NCI-H1417 (cell line): ENCODE measurements around the gene SHISAL1.
"Not testable (repeated sequence)": the region's sequence is repeated elsewhere in the genome, so short reads cannot be mapped to it uniquely, and the experiment has no call there.

Experiments
- DNase-seq, 3 experiments: peaks; one replicate each; lab custom pipeline; 2025; lab: John Stamatoyannopoulos, UW

SHISAL1 gene

GRCh38 chr22:44261164-44261860 is 51.4 kb downstream of the SHISAL1 start:
- DNase-seq: no peak

DNA sequence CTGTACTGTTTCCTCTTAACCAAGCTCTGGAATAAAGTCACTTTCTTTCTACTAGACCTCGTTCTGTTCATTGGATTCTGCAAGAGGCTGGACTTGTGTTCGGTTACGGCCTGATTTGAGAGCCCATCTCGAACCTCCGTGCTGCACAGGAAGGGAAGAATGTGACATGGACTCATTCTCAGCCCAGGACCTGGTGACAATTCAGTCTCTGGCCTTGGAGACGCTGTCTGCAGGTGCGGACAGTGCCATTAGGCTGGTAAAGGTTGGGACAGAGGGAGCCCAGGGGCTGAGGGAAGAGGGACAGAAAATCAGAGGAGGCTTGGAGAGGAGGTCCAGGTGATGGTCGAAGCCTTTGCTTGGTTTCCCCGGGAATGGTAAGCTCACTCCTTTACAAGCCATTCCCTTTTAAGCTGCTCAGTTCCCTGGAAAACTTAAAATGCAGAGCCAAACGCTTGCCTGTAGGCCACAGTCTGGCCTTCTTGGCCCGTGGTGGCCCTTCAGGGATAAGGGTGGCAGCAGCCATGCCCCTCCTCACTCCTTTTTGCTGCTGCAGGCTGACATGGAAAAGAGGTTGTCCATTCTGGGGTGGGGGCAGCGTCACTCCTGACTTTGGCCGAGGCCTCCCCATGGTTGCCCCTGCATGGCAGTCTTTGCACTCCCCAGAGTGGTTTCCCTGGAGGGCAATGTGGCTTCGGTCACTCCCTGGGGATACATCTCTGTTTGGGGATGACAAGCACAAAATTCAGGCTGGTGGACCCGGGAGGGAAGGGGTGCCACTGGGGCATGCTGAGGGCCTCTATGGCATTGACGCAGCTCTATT is 52.3 kb downstream of the SHISAL1 start:
- no peak for DNase-seq

DNA sequence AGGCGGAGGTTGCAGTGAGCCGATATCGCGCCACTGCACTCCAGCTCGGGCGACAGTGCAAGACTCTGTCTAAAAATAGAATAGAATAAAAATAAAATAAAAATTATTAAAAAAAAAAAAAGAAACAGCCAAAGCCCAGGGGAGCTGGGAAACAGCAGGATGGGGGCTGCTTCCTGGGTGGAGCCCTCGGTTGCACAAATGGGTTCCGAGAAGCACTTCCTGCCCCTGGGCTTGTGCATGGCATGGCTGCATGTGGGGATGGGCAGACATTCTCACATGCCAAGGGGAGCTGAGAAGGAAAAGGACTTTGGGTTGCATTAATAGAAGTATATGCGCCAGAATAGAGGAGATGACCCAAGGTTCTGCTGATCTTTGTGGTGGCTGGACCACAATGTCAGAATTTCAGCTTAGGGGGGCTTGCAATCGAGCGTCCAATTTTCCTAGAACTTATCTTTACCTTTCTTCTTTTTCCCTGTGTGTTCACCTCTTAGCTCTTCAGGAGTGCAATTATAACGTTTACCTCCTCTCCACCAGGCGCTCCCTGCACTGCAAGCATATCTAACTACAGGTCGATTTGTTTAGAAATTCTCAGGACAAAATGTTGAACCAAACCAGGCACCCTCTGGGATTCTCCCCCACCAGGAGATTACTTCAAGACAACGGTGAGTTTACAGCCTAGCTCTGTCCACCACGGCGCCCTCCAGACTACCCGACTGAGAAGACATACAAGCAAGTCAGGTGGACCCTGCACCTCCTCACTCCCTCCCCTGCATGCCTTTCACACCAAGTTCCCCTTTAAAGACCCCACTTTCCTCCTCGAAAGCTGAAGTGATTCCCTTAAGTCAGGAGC is 53.2 kb downstream of the SHISAL1 start:
- no peak for DNase-seq

GRCh38 chr22:44256556-44257485 is 55.9 kb downstream of the SHISAL1 start:
- DNase-seq: peak in 1 of 3 experiments; percentile 8

DNA sequence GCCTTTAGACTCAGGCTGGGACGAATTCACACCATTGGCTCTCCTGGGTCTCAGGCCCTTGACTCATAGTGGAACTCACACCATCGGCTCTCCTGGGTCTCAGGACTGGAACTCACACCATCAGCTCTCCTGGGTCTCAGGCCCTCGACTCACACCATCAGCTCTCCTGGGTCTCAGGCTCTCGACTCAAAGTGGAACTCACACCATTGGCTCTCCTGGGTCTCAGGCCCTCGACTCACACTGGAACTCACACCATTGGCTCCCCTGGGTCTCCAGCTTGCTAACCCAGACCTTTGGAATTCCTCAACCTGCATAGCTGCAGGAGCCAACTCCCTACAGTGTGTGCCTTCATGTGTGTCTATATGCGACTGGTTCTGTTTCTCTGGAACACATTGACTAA is 56.7 kb downstream of the SHISAL1 start:
- DNase-seq: no peak

DNA sequence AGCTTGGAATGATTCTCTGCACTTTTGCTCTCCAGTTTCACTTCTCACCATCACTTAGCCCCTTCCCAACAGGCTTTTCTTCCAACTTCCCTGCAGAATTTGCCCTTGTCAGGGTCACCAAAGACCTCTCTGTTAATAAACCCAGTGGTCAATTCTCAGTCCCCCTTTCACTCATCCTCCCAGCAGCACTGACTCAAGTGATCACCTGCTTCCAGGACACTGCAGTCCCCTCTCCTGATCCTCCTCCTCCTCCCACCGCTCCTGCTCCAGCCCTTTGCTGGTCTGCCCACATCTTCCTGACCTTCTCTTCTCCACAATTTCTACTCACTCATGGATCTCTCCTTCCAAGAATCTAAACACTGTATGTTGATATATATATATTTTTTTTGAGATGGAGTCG is 57.9 kb downstream of the SHISAL1 start:
- DNase-seq: no peak

DNA sequence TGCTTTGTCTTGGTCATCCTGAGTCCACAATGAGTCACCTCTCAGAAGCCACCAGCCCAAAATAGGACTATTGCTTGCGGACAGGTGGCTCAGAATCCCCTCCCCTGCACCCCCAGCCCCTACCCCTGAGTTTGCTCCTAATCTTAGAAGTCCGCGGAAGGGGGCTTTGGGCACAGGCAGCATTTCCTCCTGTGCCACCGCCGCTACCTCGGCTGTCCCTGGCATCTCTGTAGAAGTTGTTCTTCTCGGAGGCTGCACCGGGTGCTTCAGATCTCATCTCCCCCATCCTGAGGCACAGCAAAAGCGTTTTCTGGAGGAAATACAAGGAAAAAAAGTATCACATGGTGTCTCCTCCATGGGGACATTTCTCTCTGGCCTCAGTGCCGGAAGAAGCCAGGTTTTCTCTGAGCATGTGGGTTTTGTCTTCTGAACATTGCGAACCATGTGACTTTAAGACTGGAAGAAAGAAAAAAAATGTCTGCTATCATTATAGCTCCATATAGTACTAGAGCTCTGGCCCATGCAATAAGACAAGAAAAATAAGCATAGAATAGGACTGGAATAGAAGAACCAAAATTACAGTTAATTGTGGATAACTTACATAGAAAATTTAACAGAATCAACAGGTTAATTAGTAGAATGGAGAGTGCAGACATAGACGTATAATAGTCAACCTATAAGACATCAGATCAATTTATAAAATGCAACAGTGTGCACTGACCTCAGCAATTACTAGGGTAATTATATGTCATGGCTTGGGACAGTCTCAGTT is 63.2 kb downstream of the SHISAL1 start:
- DNase-seq: no peak

DNA sequence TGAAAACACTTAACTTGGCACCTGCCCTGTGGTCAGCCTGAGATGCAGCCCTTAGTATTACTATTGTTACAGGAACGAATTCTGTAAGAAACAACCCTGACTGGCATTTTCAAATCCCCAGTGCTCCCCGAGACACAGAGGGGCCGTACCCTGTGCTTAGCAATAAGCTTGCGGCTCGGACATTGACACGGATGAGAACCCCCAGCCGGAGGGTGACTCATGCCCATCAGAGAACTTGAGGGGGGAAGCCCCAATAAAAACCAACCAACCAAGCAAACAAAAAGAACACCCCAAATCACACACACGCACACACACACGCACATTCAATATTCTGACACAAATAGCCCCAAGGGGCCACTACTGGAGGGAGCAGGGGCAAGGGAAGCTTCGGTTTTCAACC is 63.8 kb downstream of the SHISAL1 start:
- no peak for DNase-seq

DNA sequence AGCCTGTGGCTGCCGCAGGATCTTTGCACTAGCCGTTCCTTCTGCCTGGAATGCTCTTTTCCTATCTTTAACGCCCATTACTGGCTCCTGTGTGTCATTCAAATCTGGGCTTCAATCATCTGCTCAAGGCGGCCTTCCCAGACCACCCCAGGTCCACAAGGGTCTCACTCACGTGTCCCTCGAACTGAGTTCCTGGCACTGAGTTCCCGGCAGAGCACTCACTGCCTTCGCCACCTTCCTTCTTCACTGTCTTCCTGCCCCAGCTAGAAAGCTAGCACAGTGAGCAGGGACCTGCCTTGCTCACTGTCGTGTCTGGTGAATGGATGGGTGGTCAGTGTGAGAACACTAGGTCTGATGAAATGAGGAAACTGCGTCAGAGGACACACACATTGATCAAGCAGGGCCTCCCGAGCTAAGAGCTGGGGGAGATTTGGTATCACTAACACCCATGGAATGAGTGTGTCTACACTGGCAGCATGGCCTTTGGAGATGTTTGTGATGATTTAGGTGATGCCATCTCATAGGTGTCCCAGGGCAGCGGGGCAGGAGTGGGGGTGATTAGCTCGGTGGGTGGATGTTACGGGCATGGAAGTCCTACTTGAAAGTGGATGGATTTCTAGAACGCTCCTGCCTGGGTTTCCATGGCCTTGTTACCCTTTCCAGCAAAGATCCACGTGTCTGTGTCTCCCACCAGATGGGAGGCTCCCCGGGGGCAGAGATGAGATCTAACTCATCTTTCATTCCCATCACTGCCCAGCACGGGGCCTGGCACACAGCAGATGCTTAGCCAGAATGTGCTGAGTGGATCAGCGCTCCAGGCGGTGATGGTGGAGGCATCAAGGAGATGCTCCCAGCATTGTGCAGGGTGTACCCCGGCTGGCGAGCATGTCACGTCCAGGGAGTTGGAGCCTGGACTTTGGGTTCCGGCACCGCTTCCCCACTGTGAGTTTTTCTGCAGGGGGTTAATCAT is 64.5 kb downstream of the SHISAL1 start:
- DNase-seq: no peak

- no peak for DNase-seq
Measured at GRCh38 chr22:44247346-44247745, 65.4 kb downstream of the SHISAL1 start.

GRCh38 chr22:44246615-44247326 is 66.0 kb downstream of the SHISAL1 start:
- DNase-seq: peak in 2 of 3 experiments; percentile 2 to 42

DNA sequence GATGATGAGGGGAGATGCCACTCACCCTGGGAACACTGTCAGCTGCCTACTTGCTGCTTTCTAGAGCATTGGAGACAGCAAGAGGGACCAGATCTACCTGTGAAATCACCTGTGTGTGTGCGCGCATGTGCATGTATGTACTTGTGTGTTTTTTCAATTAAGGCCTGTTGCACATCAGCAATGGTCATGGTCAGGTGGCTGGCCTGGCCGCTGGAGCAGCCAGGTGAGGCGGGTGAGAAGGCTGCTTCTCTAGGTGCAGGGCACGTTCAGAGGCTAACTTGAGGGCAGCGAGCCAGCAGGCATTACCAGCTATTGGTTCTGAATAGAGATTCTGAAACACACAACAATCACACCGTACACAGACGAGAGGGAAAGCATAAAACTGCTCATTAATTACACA is 66.9 kb downstream of the SHISAL1 start:
- no peak for DNase-seq

DNA sequence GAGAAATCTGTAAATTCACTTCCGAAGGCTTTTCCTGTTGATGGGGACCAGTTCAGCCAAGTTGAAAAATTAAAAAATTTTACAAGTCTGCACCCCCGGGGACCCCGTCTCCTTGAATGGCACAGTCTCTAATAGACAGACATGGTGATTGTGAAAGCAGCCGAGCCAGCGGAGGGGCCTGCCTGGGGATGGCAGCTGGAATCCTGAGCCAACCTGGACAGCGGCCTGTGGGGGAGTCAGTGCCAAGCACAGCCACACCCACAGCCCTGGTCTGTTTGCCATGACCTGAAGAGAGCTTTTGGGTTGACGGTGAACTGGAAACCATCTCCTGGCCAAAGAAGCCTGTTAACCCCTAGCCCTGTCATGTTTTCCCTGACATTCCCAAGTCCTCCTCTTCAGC is 67.3 kb downstream of the SHISAL1 start:
- DNase-seq: no peak

DNA sequence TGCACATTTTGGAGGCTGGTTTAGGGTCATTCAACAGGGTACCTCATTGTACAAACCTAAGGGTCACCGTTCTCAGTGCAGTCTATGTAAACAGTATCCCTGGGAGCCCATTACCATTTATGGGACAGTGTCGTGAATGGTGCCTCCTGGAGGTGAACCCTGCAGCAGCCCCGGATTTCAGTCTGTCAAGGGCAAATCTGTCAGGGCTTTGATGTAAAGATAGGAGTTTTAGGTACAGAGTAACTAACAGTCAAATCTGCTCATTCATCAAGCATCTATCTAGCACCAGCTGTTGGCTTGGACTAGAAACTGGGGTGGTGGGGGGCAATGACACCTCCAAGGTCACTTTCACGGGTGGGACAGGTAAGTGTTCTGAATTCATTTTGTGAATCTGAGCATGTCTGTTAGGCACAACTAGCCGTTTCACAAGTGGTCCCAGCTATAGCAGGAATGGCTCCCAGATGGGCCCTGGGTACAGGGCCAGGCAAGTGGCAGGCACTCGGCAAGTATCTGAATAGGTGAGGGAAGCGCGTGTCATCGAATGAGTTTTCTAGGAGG is 68.4 kb downstream of the SHISAL1 start:
- no peak for DNase-seq

DNA sequence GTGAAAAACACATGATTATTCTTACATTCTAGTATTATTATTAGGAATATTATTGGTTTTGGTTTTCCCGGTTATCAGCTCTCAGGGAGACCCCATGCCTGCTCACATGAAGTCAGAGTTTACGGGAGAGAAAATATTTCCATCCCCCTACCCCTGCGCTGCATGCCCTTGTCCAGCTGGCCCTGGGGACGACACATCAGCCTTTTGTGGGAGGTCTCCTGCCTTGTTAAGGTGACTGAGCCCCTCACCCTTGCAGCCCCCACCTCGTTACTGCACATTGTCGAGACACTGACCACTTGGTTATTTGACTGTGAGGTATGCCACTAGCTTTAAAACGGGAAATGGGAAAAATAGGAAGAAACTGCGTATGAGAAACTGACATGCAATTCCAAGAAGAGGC is 69.0 kb downstream of the SHISAL1 start:
- DNase-seq: no peak

GRCh38 chr22:44242946-44243724 is 69.6 kb downstream of the SHISAL1 start:
- DNase-seq: peak in 1 of 3 experiments; percentile 2

DNA sequence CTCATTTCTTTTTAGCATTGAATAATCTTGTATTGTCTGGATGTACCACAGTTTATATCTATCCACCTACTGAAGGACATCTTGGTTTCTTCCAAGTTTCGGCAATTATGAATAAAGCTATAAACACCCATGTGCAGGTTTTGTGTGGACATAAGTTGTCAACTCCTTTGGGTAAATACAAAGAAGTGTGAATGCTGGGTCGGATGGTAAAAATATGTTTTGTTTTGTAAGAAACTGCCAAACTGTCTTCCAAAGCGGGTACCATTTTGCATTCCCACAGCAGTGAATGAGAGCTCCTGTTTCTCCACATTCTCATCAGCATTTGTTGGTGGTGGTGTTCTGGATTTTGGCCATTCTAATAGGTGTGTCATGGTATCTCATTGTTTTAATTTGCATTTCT is 71.6 kb downstream of the SHISAL1 start:
- DNase-seq: not testable (repeated sequence)

DNA sequence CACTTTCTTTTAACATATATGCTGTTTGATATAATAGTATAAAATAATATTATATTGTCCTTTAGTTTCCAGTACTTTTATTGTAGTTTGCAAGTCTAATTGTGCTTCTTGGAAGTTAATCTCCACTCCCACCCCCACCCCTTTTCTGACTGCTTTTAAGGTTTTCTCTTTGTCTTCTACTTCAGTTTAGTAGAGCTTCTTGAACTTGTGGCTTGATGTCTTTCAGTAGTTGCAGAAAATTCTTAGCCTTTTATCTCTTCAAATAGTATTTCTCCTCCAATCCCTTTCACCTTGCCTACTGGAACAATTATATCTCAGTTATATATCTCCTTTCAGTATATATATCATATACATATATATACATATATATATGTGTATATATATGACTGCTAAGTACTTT is 75.5 kb downstream of the SHISAL1 start:
- DNase-seq: no peak
